GM19452 (cell line): ENCODE measurements around the gene BCR.

Experiments
- ATAC-seq: cut with Tn5 transposase; IDR thresholded peaks from one replicate; pipeline ENCODE4 v1.9.1; 2021; ENCODE audit not compliant: unreplicated experiment

Gene BCR

DNA sequence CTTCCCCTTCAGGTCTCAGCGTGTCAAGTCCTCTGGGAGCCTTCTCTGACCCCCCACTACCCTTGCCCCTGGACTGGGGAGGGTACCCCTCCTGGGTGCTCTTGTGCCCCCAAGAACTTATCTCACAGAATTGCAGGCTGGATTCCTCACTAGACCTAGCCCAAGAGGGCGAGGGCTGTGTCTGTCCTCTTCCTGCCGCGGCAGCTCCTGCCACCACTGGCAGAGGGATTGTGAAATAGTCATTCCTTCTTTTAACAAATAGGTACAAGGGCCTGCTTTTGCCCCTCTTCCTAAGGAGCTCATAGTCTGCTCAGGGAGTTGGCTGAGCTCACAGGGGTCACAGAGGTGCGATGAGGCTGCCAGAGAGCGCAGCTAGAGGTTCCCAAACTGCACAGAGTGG lies 29.5 kb upstream of the BCR start:
- no peak for ATAC-seq

DNA sequence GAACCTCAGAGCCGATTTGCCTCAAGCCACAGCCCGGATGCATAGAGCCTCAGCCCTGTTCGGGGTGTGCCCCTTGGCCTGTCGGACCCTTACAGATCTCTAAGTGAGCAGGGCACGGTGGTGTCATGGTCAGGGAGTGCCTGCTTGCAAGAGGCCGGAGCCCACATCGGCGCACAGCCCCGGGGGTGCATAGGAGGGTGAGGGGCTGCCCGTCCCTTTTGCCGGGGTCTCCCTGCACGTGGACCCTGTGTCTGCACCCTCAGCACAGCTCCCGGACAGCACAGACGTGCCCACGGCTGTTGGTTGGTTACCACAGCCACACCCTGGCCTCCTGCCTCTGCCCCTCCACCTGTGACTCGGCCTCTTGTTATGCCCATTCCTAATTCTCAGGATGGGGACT lies 28.5 kb upstream of the BCR start:
- no peak for ATAC-seq

DNA sequence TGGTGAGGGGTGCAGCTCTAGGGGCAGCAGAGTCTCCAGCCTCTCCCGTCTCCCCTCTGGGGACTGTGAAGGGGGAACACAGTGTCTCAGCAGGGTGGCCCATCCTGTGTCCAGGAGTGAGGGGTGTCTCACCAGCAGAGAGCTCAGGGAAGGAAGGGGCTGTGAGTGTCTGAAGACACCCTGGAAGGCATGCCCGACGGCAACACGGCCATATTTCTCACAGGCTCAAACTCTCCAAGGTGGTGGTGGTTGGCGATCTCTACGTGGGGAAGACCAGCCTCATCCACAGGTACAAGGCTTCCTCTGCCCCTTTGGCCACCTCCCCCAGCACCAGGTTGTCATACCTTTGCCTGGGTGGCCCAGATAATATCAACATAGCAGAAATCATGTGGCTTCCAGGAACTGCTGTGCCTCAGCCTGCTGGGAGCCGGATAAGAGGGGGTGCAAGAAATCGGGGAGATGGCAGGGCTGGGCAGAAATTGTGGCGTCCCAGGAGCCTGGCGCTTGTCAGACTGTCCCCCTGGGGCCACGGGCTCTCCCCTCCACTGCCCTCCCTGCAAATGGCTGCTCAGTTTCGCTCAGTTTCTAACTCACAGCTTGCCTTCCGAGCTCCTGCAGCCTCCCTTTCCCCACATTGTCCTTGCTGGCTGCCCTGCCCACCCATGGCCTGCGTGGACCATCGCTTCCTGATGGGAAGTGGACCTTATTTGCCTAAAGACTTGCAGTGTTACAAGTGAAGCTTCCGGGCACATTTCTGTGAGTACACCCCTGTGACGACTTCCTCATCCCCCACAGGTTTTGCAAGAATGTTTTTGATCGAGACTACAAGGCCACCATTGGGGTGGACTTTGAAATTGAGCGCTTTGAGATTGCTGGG lies 27.8 kb upstream of the BCR start:
- no peak for ATAC-seq

DNA sequence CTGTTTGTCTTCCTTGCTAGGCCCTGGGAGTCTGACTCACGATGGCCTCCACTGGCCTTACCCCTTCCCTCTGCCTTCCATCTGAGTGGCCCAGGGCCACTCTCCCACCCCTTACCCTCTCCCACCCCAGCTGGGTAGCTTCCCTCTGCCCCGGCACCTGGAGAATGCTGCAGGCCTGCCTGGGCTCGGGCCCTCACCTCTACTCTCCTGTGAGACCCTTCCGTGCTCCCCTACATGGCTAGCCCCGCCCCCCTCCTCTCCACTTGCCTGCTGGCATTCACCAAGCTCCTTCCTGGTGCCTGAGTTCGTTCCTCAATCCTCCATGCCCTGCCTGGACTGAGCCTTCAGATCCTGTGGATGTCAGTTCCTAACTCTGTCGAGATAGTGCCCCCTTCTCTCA lies 26.3 kb upstream of the BCR start:
- no peak for ATAC-seq

DNA sequence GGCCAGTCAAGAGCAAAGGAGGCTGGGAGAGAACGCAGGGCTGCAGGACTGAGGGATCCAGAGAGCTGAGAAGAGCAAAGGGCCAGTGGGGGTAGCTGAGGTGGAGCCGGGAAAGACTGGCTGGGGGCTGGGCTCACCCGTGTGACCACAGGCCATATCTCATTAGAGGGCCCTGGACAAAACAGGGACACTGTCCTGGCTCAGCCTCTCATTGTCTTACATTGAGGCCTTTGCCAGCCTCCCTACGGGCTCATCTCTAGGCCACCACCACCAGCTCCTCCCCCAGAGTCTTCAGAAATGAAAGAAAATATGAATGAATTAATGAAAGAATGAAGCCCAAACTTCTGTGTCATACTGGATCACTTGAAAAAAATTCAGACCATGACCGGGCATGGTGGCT lies 25.8 kb upstream of the BCR start:
- no peak for ATAC-seq

GRCh38 chr22:23155143-23155542 lies 25.2 kb upstream of the BCR start:
- ATAC-seq = no peak

DNA sequence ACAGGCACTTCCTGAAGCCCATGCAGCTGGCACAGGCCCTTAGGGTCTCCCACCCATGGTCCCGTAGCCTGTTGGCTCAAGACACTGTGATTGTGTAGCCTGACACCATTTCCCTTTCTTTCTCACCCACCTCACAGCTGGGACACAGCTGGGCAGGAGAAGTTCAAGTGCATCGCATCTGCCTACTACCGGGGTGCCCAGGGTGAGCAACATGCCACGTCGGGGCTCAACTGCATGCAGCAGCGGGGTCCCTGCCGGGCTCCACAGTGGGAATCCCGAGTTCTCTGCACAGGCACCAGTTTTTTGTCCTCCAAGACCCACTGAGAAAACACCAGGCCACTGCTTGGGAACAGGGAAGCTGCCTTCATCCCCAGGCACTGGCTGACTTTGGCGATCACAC lies 24.5 kb upstream of the BCR start:
- ATAC-seq = no peak

GRCh38 chr22:23156286-23156685 lies 24.0 kb upstream of the BCR start:
- no peak for ATAC-seq

DNA sequence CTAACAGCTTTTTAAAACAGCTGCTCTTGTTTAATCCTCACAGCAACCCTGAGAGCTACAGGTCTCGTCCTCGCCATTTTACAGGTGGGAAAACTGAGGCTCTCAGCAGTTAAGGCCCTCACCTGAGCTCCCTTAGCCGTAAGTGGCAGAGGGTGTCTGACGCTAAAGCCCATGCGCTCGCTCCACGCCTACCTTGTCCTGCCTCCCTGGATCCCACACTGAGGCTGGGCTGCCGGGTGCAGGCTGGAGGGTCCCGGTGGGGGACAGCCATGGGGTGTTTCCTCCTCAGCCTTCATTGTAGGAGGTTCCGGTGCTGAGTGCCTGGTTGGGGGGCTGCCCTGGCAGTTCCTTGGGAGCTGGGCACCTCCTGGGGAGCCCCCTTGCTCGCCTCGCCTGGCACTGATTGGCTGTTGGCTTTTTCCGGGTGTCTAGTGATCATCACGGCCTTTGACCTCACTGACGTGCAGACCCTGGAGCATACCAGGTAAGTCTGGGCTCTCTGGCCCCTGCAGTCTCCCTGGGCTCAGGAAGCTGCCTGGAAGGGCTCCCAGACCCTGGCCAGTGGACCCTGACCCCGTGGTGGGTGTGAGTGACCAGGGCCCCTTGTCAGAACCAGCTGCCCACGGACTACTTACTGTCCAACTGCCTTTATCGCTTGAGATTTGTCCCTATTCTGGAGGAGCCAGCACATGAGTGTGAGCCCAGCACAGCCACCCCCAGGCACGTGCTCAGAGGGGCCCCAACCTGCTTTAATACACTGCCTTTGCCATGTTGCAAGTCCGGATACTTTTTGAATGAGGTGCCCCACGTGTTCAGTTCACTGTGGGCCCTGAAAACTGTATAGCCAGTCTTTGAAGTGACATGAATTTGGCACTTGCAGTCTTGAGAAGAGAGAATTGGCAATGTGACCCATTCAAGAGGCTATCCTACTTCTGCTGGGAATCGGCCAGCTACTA lies 22.5 kb upstream of the BCR start:
- ATAC-seq = no peak

DNA sequence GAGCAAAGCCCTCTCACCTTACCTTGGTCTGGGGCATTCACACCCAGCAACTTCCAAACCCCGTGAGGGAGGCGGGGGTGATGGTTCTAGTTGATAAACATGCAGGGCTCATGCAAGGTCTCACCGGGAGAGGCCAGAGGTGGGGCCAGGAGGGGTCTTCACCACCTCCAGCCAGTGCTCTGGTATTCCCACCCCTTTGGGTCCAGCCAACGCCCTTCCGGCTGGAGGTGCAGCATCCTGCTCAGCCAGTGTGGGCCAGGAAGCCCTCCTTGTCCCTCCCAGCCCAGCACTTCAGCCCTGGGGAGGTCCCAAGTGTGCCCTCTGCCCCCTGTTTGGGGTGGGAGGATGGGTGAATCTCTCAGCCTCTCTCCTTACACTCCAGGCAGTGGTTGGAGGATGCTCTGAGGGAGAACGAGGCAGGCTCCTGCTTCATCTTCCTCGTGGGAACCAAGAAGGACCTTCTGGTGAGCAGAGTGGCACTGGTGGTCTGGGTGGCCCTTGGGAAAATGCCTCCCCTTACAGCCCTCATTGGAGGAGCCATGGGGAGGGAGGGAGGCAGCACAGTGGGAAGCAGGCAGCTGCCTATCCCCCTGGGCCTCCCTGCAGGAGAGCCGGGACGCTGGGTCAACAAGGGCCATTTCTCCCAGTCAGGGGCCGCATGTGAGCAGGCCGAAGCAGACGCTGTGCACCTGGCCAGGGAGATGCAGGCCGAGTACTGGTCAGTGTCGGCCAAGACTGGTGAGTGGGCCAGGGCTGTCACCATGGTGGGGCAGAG lies 21.6 kb upstream of the BCR start:
- ATAC-seq = no peak

GRCh38 chr22:23159291-23159630 lies 21.0 kb upstream of the BCR start:
- ATAC-seq = no peak

- no peak for ATAC-seq
These were observed 19.3 kb upstream of the BCR start for GRCh38 chr22:23161029-23161428.

DNA sequence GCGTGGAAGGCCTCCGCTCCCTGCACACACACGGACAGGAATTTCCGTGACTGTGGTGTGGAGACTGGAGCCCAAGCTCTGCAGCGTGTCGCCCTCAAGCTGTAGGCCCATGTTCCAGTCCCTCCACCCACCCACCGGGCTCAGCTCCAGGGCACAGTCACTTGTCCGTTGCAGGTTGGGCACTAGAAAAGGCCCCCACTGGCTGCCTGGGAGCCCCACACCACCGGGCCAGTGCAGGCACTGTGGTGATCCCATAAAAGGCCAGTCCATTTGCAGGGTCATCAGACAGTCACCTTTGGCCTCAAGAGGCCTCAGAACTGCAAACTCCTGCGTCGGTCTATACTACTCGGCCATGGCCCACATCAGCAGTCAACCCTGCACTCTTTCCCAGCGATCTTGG lies 18.7 kb upstream of the BCR start:
- ATAC-seq = no peak

GRCh38 chr22:23163665-23164064 lies 16.6 kb upstream of the BCR start:
- ATAC-seq = no peak

DNA sequence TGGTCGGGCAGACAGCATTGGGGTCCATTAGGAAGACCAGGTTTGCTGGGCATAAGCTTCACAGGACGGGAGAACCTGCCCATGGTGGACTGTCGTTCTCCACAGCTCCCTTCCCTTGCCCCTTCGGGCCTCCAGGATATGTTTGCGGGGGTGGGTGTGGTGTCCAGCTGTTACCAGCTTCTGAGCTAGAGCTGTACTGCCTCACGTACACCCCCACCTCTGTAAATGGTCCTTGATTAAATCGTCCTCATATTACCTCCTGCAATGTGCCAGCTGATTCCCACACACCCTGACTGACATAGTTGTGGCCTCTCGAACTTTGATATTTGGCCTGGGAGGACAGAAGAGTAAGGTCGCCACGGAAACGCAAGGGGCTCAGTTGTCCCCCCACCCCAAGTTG lies 16.2 kb upstream of the BCR start:
- no peak for ATAC-seq

DNA sequence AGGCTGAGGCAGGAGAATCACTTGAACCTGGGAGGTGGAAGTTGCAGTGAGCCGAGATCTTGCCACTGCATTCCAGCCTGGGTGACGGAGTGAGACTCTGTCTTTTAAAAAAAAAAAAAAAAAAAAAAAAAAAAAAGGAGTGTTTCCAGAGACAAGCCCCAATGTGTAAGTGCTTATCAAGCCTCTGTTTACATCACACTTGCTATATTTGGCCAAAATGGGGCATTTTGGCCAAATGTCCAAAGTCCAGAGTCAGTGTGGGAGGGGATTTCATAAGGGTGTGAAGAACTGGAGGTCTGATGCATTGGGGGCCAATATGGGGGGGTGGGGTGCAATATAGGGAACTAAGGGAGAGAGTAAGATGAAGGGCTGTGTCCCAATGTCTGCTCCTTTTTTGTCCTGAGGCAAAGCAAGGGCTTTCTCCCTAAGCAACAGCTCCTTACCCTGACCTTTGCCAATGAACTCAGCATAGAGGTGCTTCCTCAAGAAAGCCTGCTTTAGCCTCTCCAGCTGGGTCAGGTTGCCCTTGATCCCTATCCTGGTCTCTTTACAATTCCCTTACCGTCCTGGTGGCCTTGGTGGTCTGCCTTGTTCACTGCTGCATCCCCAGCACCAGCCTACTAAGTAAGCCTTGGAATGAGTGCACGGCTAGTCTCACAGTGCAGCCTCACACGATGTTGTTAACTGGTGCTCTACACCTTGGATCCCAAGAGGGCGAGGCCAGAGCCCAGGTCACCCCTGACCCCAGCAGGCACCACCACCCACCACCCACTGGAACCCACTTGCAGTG lies 14.1 kb upstream of the BCR start:
- ATAC-seq = no peak

DNA sequence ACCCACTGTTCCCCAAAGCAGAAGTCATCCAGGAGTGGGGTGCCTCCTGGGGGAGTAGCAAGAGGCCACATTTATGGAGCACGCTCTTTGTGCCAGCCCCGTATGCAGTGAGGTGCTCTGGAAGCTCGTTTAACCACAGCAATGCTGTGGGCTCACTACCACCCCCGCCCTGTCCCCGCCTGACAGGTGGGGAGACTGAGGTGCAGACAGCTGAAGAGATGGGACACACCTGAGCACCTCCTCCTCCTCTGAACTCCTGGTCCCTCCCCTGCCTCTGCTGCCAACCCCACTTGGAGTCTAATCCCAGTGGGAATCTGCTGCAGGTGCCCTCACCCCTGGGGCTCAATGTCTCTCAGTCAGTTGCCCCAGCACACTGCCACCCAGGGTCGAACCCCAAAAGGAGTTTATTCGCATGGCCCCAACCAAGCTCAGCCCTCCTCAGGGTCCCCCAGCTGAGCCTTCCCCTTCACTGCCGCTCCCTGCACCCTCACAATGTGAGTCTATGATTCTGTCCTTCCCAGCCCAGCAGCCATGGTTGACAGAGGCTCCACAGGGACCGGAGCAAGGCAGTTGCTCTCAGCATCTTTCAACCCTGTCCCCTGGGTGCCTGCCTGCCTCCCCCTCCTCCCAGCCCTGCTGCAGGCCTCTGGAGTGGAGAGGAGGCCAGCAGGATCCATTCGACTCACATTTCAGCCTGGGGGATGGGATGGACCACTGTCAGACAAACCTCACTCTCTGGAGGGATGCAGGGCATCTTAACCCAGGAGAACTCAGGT lies 13.3 kb upstream of the BCR start:
- ATAC-seq = no peak

DNA sequence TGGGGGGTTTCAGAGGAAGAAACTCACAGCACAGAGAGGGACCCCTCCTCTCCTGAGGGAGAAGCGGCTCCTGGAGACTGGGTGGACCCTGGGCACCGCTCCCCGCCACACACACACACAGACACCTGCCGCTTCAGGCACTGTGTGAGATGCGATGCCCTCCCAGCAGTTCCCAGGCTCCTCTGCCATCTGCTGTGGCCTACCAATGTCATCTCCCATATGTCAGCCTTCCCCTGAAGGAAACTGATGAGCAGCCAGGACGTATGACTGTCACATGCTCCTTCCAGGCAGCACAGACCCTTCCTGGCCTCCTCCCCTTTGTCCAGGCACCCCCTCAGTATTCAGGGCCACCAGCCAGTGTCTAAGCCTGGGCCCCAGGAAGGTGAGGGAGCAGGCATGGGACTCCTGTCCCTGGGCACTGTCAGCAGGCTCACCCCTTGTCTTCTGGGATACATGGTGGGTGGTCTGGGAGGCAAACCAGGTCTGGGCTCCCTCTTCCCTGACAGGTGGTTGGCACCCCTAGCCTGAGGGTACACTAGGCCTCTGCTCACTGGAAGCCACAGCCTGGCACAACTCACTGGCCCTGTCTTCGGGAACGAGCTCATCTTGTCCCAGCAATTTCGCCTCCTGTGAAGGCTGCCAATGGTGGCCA lies 11.8 kb upstream of the BCR start:
- ATAC-seq = no peak

DNA sequence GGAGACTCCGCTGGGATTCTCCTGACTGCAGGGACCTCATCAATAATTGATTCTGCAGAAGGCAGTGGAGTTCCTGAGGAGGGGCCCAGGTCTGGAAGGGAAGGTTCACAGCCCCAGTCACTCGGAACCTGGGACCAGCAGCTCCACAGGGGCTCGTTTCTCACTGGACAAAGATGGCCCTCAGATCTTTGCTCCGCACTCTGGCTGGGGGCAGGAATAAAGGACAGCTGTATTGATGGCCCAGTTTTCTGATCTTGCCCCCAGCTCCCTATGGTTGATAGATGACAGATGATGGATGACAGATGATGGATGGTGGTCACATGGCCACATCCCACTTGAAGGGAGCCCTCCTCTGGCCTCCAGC lies 11.3 kb upstream of the BCR start:
- no peak for ATAC-seq
